LNCaP clone FGC (cell line): ENCODE data around the gene ZNF582.
"Not testable (repeated sequence)": the region's sequence is repeated elsewhere in the genome, so short reads cannot be mapped to it uniquely, and the experiment has no call there.

Source experiments
- DNase-seq: peaks from one replicate; pipeline ENCODE4 v3.0.0-alpha.2; 2011; ENCODE audit warnings: low read depth
- H3K4me3 ChIP-seq: 2 replicates; pipeline ENCODE4 v1.5.1; 2011; ENCODE audit warnings: mild to moderate bottlenecking, low read depth, low read length, control low read depth
- TF ChIP-seq, protein P1 (sequence below): IDR thresholded peaks from 2 replicates; pipeline ENCODE4 v1.5.1; 2012; ENCODE audit warnings: mild to moderate bottlenecking; ENCODE audit not compliant: control insufficient read depth, insufficient read depth; ENCODE audit errors: extremely low read depth

ZNF582 gene

DNA sequence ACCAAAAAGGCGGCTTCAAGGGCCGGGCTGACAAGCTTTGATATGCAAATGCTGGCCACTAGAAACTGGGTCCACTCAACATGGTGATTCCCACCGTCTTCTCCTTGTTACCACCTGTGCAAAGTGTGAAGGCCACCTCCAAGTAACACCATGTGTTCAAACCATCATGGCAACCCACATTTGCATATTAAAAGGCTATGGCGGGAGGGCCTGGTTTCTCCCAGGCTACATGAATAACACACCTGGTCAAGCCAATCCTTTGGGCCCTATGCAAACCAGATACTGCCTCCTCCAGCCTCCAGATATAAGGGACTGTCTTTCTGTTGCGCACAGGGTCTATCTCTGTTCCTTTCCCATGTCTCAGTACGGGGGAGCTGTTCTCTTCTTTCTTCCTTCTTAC, 42.1 kb downstream of the ZNF582 start:
- no peak overlapping the region for H3K4me3 ChIP-seq
- no peak for DNase-seq
- TF ChIP-seq, protein P1, sequence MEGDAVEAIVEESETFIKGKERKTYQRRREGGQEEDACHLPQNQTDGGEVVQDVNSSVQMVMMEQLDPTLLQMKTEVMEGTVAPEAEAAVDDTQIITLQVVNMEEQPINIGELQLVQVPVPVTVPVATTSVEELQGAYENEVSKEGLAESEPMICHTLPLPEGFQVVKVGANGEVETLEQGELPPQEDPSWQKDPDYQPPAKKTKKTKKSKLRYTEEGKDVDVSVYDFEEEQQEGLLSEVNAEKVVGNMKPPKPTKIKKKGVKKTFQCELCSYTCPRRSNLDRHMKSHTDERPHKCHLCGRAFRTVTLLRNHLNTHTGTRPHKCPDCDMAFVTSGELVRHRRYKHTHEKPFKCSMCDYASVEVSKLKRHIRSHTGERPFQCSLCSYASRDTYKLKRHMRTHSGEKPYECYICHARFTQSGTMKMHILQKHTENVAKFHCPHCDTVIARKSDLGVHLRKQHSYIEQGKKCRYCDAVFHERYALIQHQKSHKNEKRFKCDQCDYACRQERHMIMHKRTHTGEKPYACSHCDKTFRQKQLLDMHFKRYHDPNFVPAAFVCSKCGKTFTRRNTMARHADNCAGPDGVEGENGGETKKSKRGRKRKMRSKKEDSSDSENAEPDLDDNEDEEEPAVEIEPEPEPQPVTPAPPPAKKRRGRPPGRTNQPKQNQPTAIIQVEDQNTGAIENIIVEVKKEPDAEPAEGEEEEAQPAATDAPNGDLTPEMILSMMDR = no peak

DNA sequence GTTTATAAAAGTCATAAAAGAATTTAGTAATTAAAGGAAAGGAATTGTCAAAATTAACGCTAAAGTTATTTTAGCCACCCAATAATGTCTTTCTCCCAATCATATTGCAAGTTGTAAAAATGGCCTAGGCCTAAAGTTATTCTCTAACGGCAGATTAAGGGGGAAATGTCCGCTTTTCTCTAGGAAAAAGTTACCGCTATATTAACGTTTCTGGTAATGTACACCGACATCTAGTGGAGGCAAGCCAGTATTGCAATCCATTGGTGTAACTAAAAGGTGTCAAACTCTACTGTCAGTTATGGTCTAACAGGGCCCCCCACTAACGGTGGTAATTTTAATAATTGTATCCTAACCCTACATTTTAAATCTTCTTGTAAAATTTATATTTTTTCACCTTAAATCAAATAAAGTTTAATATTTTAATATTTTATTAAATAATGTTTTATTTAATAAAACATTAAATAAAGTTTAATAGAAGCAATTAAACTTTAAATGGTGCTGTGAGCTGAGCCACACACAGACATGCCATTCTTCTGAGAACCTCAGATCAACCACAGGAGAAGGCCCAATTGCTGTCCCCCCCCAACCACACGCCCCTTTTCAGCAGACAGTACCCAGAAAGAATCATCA, 42.8 kb downstream of the ZNF582 start:
- TF ChIP-seq, protein P1 = peak; percentile 42
- no peak for DNase-seq
- H3K4me3 ChIP-seq = no peak overlapping the region

DNA sequence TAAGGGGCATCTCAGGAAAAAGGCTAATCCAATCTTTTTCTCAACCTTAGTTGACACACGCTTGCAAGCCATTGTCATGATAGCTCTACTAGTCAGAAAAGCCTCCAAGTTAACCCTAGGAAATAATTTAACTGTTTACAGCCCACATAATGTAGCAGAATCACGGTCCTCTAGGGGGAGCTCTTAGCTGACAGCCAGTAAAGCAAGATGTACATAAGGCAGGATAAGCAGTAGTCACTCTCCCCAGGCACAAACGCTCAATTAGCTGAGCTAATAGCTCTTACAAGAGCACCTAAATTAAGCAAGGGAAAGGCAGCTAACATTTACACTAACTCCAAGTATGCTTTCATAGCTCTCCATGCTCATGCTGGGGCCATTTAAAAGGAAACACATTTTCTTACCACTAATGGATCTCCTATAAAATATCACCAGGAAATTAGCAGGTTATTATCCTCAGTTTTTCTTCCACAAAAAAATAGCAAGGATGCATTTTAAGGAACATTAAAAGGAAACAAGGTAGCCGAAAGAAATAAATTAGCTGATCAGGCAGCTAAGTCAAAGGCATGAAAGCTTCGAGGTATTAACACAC, 45.0 kb downstream of the ZNF582 start:
- DNase-seq = no peak
- no peak overlapping the region for H3K4me3 ChIP-seq
- TF ChIP-seq, protein P1 = peak; percentile 27; the same call in 1 of the 2 replicates

DNA sequence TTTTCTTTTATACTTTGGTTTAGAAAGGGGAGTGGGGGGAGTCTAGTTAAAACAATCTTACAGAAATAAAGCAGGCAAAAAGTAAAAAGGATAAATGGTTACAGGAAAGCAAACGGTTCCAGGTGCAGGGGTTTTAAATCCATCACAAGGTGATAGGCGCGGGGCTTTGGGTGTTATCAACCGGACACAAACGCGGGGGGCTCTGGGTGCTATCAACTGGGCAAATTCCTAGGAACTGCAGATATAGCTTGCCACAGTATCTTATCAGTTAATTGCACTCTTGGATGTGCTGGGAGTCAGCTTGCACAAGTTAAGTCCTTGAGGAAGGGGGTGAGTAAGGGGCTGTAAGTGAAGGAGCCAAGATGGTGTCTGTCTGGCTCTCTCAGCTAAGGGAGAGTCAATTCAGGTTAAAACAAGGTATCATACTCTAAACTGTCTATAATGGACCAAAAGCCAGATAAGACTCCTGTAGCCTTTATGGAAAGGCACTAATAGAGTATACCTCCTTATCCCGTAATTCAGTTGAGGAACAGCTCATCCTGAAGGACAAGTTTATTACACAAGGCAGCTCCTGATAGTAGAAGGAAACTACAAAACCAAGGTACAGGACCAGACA, 46.1 kb downstream of the ZNF582 start:
- no peak for DNase-seq
- TF ChIP-seq, protein P1 = no peak
- no peak overlapping the region for H3K4me3 ChIP-seq

DNA sequence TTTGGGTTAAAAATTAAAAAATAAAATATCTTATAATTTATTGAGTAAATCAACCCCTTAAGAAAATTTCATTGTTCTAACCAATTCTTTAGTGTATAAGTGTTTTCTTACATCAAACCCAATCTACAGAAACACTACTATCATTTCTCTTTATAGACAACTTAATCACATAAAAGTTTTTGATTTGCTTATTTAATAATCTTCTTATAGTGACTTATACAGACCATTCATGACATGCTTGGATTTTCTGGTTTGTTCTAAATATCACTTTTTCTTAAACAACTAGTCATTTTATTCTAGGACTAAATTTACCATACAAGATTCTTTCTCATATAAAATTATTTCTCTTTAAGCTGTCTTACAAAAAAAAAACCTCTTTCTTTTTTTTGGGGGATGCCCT, 51.4 kb downstream of the ZNF582 start:
- DNase-seq = no peak
- TF ChIP-seq, protein P1 = no peak
- no peak overlapping the region for H3K4me3 ChIP-seq

DNA sequence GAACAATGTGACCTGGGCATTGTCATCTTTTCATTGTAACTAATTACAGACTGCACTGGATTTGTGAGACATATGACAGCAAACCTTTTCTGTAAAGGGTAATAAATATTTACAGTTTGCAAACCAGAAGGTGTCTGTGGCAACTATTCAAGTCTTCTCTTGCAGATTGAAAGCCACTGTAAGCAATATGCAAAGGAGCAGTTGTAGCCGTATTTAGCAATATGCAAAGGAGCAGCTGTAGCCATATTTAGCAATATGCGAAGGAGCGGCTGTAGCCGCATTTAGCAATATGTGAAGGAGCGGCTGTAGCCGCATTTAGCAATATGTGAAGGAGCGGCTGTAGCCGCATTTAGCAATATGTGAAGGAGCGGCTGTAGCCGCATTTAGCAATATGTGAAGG, 54.3 kb downstream of the ZNF582 start:
- DNase-seq, H3K4me3 ChIP-seq: not testable (repeated sequence)

DNA sequence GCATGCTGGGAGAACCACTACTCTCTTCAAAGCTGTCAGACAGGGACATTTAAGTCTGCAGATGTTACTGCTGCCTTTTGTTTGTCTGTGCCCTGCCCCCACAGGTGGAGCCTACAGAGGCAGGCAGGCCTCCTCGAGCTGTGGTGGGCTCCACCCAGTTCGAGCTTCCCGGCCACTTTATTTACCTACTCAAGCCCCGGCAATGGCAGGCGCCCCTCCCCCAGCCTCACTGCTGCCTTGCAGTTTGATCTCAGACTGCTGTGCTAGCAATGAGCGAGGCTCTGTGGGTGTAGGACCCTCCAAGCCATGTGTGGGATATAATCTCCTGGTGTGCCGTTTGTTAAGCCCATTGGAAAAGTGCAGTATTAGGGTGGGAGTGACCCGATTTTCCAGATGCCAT, 56.3 kb downstream of the ZNF582 start:
- not testable (repeated sequence) for H3K4me3 ChIP-seq, DNase-seq

DNA sequence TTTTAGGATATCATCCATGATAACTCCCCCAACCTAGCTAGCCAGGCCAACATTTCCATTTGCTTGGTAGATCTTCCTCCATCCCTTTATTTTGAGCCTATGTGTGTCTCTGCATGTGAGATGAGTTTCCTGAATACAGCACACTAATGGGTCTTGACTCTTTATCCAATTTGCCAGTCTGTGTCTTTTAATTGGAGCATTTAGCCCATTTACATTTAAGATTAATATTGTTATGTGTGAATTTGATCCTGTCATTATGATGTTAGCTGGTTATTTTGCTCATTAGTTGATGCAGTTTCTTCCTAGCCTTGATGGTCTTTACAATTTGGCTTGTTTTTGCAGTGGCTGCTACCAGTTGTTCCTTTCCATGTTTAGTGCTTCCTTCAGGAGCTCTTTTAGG, 58.0 kb downstream of the ZNF582 start:
- DNase-seq, H3K4me3 ChIP-seq: not testable (repeated sequence)
